Panc1 (cell line): ENCODE results near the gene IGF1R. TPM values are rescaled to one million over a fixed set of nuclear protein-coding genes. Genes with fewer than 3 reads are reported as not detected.
A peak's percentile ranks its signal among the peaks of the same experiment; 100 is the strongest.

Source experiments
- ATAC-seq: fragments of 200-7000 bp; cut with Tn5 transposase; 2 replicates; pipeline ENCODE4 v1.9.1; 2020; ENCODE audit warnings: mild to moderate bottlenecking, moderate library complexity
- BruUV-seq: library from RNA; stranded (reverse); fragments of 400-500 nt; replicated peaks from 2 replicates; lab custom pipeline; 2021; lab: Mats Ljungman, UMichigan
- CTCF ChIA-PET: fragments of 300-600 bp; sonication (Branson Sonifier 250); formaldehyde crosslinking; loops from one replicate; lab custom pipeline; 2022; ENCODE audit warnings: antibody characterized with exemption; lab: Charles Lee
- POLR2A ChIA-PET: fragments of 300-600 bp; sonication (Branson Sonifier 250); formaldehyde crosslinking; loops from one replicate; lab custom pipeline; 2022; ENCODE audit warnings: antibody characterized with exemption; lab: Charles Lee
- DNase-seq: peaks from one replicate; pipeline ENCODE4 v3.0.0-alpha.2; 2010; ENCODE audit warnings: low read depth, low spot score
- H3K27ac ChIP-seq: 2 replicates; pipeline ENCODE4 v1.5.1; 2011; ENCODE audit warnings: mild to moderate bottlenecking, low read length, inconsistent platforms
- H3K27me3 ChIP-seq: fragments of 200-500 bp; sonication (Bioruptor generic); 2 replicates; pipeline ENCODE4 v1.6.0; 2014; ENCODE audit warnings: low read length, inconsistent platforms; ENCODE audit not compliant: control insufficient read depth, insufficient read depth
- H3K36me3 ChIP-seq: fragments of 200-500 bp; sonication (Bioruptor generic); 2 replicates; pipeline ENCODE4 v1.5.1; 2014; ENCODE audit warnings: inconsistent platforms, mild to moderate bottlenecking, low read length, moderate library complexity; ENCODE audit not compliant: control insufficient read depth, insufficient read depth
- H3K4me1 ChIP-seq: 2 replicates; pipeline ENCODE4 v1.5.1; 2011; ENCODE audit warnings: inconsistent platforms, mild to moderate bottlenecking, low read length, moderate library complexity; ENCODE audit not compliant: control insufficient read depth, insufficient read depth
- H3K4me3 ChIP-seq, 2 experiments: 2 replicates each; pipeline ENCODE4 v1.5.1; 2011 to 2012; ENCODE audit warnings: low read depth in 2 of 2, low read length in 2 of 2, mild to moderate bottlenecking in 2 of 2, inconsistent platforms in 1 of 2, moderate library complexity in 1 of 2
- H3K9me3 ChIP-seq: fragments of 200-500 bp; sonication (Bioruptor generic); 2 replicates; pipeline ENCODE4 v1.5.1; 2014; ENCODE audit warnings: low read depth, mild to moderate bottlenecking, inconsistent platforms, low read length, moderate library complexity; ENCODE audit not compliant: control insufficient read depth, insufficient read depth
- POLR2AphosphoS5 ChIP-seq: IDR thresholded peaks from 2 replicates; pipeline ENCODE4 v1.6.1; 2012; ENCODE audit warnings: mild to moderate bottlenecking, low read depth, low read length, moderate library complexity
- SIN3A ChIP-seq: IDR thresholded peaks from 2 replicates; pipeline ENCODE4 v1.6.1; 2012; ENCODE audit warnings: low read depth, mild to moderate bottlenecking, low read length, moderate library complexity, borderline replicate concordance; ENCODE audit not compliant: insufficient read depth
- TCF7L2 ChIP-seq: IDR thresholded peaks from 2 replicates; pipeline ENCODE4 v1.6.1; 2011; ENCODE audit warnings: mild to moderate bottlenecking, low read depth, low read length, inconsistent platforms
- in situ Hi-C: cut with HindIII; loops from 2 replicates; pipeline ENCODE4 v1.10.0; 2016; ENCODE audit warnings: low sequenced_read_pairs, low pct_unique_long_range_greater_than_20kb
- intact Hi-C: fragments of 100-400 bp; cut with micrococcal nuclease; formaldehyde crosslinking; loops from one replicate; pipeline ENCODE4 v1.10.0; 2022; ENCODE audit not compliant: unreplicated experiment
- total RNA-seq: library from RNA; stranded (reverse); gene quantifications from one replicate; pipeline ENCODE4 v1.2.1, GENCODE V29; 2021; ENCODE audit not compliant: unreplicated experiment
- TF ChIP-seq, protein P1 (sequence below), 2 experiments: IDR thresholded peaks; 2 replicates each; pipeline ENCODE4 v1.6.1; 2011 to 2012; ENCODE audit warnings: low read depth in 2 of 2, control low read depth in 1 of 2, low read length in 1 of 2, mild to moderate bottlenecking in 1 of 2, moderate library complexity in 1 of 2; ENCODE audit not compliant: insufficient read depth in 1 of 2
- TF ChIP-seq, protein P2 (sequence below): fragments of 450-650 bp; IDR thresholded peaks from 2 replicates; pipeline ENCODE4 v1.5.1; 2017; ENCODE audit warnings: mild to moderate bottlenecking

Gene IGF1R
- total RNA-seq, 1 experiment from 2014 or later = 77.1 TPM

DNA sequence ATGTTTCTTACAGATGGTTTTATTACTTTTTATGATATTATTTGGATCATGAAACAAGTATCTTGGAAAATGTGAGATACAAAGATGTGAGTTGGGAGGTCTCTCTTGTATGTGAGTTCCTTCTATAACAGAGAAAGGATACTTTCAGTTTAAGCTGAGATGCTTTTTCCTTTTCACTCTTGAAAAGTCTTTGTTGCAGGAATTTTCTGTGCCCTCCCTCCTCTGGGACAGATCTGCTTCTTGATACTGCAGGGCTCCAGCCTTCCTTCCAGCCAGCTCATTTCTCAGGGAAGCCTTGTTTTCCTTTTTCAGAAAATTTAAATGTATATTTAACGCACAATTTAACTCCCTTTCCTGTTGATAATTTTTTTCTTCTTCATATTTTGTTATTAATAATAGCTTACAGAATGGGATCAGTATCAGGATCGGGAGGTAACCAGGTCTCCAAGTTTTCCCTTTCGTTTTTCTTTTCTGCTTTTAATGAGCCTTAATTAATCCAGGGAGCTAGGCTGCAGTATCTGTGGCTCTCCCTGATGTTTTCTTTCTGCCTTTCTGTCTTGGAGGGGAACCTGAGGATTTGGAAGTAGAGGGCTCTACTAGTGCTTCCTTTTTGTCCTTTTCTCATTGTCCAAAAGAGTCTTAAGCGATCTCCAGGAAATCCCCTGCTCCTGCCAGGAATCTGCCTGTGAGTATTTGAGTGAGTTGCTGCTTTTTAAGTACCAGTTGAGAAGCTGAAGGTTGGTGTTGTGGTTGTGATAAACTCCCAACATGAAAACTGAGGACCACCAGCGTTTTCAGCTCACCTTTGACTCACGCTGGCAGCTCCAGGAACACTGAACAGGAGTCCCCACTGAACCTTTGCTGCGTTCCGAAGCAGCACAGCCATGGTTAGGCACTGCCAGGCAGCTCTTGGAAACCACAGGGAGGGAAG is 105.7 kb downstream of the IGF1R start:
- Histone ChIP-seq H3K27ac (peak overlapping the region; percentile 96), H3K4me3 (peak overlapping the region; percentile 49 to 70), H3K36me3 (no peaks in the 10 kb centered on the region), H3K27me3 (no peaks in the 10 kb centered on the region), H3K9me3 (no peaks in the 10 kb centered on the region), H3K4me1 (peaks cover 31% of the 10 kb centered on the region)
- intact Hi-C loops = no loop called here
- in situ Hi-C loops = no loop called here
- TF ChIP-seq TCF7L2 (no peak), SIN3A (no peak), POLR2AphosphoS5 (no peak)
- TF ChIP-seq, protein P1, sequence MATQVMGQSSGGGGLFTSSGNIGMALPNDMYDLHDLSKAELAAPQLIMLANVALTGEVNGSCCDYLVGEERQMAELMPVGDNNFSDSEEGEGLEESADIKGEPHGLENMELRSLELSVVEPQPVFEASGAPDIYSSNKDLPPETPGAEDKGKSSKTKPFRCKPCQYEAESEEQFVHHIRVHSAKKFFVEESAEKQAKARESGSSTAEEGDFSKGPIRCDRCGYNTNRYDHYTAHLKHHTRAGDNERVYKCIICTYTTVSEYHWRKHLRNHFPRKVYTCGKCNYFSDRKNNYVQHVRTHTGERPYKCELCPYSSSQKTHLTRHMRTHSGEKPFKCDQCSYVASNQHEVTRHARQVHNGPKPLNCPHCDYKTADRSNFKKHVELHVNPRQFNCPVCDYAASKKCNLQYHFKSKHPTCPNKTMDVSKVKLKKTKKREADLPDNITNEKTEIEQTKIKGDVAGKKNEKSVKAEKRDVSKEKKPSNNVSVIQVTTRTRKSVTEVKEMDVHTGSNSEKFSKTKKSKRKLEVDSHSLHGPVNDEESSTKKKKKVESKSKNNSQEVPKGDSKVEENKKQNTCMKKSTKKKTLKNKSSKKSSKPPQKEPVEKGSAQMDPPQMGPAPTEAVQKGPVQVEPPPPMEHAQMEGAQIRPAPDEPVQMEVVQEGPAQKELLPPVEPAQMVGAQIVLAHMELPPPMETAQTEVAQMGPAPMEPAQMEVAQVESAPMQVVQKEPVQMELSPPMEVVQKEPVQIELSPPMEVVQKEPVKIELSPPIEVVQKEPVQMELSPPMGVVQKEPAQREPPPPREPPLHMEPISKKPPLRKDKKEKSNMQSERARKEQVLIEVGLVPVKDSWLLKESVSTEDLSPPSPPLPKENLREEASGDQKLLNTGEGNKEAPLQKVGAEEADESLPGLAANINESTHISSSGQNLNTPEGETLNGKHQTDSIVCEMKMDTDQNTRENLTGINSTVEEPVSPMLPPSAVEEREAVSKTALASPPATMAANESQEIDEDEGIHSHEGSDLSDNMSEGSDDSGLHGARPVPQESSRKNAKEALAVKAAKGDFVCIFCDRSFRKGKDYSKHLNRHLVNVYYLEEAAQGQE (IDR thresholded peaks at IDR 0.05; ENCODE audit: insufficient read depth in 1 of 2, low read depth in 2 of 2, low read length in 1 of 2) = no peak
- TF ChIP-seq, protein P2, sequence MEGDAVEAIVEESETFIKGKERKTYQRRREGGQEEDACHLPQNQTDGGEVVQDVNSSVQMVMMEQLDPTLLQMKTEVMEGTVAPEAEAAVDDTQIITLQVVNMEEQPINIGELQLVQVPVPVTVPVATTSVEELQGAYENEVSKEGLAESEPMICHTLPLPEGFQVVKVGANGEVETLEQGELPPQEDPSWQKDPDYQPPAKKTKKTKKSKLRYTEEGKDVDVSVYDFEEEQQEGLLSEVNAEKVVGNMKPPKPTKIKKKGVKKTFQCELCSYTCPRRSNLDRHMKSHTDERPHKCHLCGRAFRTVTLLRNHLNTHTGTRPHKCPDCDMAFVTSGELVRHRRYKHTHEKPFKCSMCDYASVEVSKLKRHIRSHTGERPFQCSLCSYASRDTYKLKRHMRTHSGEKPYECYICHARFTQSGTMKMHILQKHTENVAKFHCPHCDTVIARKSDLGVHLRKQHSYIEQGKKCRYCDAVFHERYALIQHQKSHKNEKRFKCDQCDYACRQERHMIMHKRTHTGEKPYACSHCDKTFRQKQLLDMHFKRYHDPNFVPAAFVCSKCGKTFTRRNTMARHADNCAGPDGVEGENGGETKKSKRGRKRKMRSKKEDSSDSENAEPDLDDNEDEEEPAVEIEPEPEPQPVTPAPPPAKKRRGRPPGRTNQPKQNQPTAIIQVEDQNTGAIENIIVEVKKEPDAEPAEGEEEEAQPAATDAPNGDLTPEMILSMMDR = no peak
- BruUV-seq = TSS peak; percentile 9
- CTCF ChIA-PET = interaction anchor here (0.6 to 1.6 kb wide), 3 partner anchors 19 to 45 kb away, joined by 3 to 4 read pairs (median 3); no protein-coding TSS in a partner anchor
- POLR2A ChIA-PET = interaction anchor here (0.6 kb wide), 1 partner anchor 137 kb away, joined by 4 read pairs; no protein-coding TSS in a partner anchor
- DNase-seq = peak; percentile 24
- ATAC-seq = peak; percentile 83

DNA sequence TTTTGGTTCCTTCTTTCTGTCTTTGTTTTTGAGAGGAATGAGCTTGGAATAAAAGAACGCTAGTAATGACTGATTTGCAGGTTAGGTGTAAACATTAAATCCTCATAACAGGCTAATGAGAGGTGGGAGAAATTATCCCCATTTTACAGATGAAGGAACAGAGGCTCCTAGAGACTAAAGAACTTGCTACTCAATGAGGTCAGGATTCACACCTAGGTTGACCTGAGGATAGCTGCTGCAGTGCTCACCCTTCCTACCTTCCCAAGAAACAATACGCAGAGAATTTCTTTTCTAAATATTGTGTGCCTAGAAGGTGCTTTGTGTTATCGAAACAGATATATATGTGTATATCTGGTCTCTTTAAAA is 106.3 kb downstream of the IGF1R start:
- Histone ChIP-seq H3K4me3 (peak overlapping the region; percentile 49 to 70), H3K36me3 (no peaks in the 10 kb centered on the region), H3K9me3 (no peaks in the 10 kb centered on the region), H3K27ac (peak overlapping the region; percentile 96), H3K27me3 (no peaks in the 10 kb centered on the region), H3K4me1 (peaks cover 34% of the 10 kb centered on the region)
- TF ChIP-seq, protein P2 = no peak
- TF ChIP-seq SIN3A (no peak), POLR2AphosphoS5 (no peak), TCF7L2 (no peak)
- TF ChIP-seq, protein P1 (IDR thresholded peaks at IDR 0.05; ENCODE audit: insufficient read depth in 1 of 2, low read depth in 2 of 2, low read length in 1 of 2) = no peak
- no TSS peak for BruUV-seq
- in situ Hi-C loops = no loop called here
- intact Hi-C loops = no loop called here
- CTCF ChIA-PET = interaction anchor here (1.2 to 1.6 kb wide), 2 partner anchors 20 to 25 kb away, joined by 3 to 4 read pairs; no protein-coding TSS in a partner anchor
- POLR2A ChIA-PET = no interaction called here
- ATAC-seq (peak; percentile 58), DNase-seq (no peak)
